Rectal smooth muscle tissue (tissue), 1 donor: ENCODE measurements around the gene OR56A1.

Experiments
- H3K27ac ChIP-seq: one replicate; pipeline ENCODE4 v1.7.0; 2013; ENCODE audit warnings: low read depth, low read length, inconsistent platforms
- H3K27me3 ChIP-seq: one replicate; pipeline ENCODE4 v1.7.0; 2013; ENCODE audit warnings: low read length; ENCODE audit not compliant: control insufficient read depth, insufficient read depth
- H3K36me3 ChIP-seq: one replicate; pipeline ENCODE4 v1.7.0; 2013; ENCODE audit warnings: low read length; ENCODE audit not compliant: control insufficient read depth, insufficient read depth
- H3K4me1 ChIP-seq: one replicate; pipeline ENCODE4 v1.7.0; 2013; ENCODE audit warnings: low read length; ENCODE audit not compliant: control insufficient read depth, insufficient read depth
- H3K4me3 ChIP-seq: one replicate; pipeline ENCODE4 v1.7.0; 2013; ENCODE audit warnings: low read length
- H3K9ac ChIP-seq: one replicate; pipeline ENCODE4 v1.7.0; 2013; ENCODE audit warnings: low read length

Gene OR56A1

DNA sequence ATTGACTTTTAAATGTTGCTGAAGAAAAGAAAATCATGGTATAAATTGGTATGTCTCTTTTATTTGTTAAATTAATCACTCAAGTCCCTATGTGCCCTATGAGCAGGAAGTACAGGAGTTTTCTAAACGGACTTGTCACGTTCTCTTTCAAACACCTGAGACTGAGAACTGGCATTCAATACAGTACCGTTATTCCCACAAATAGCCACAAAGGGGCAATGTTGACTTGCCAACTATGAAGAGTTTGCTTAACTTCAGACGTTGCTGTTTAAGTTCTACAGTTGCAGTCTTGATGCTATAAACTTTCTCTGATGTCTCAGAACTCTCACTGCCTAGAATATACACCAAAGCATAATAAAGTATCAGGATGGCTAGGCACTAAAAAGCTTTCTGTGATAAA, 7.6 kb downstream of the OR56A1 start:
- Histone ChIP-seq H3K36me3 (no peaks in the 10 kb centered on the region), H3K4me1 (no peaks in the 10 kb centered on the region), H3K9ac (no peak overlapping the region), H3K27me3 (no peaks in the 10 kb centered on the region), H3K27ac (no peak overlapping the region), H3K4me3 (no peak overlapping the region)

GRCh38 chr11:6013042-6013441, 17.5 kb downstream of the OR56A1 start:
- no peaks in the 10 kb centered on the region for H3K4me1 ChIP-seq
- H3K27ac ChIP-seq: no peak overlapping the region
- H3K27me3 ChIP-seq: no peaks in the 10 kb centered on the region
- H3K36me3 ChIP-seq: no peaks in the 10 kb centered on the region
- H3K4me3 ChIP-seq: no peak overlapping the region
- no peak overlapping the region for H3K9ac ChIP-seq

DNA sequence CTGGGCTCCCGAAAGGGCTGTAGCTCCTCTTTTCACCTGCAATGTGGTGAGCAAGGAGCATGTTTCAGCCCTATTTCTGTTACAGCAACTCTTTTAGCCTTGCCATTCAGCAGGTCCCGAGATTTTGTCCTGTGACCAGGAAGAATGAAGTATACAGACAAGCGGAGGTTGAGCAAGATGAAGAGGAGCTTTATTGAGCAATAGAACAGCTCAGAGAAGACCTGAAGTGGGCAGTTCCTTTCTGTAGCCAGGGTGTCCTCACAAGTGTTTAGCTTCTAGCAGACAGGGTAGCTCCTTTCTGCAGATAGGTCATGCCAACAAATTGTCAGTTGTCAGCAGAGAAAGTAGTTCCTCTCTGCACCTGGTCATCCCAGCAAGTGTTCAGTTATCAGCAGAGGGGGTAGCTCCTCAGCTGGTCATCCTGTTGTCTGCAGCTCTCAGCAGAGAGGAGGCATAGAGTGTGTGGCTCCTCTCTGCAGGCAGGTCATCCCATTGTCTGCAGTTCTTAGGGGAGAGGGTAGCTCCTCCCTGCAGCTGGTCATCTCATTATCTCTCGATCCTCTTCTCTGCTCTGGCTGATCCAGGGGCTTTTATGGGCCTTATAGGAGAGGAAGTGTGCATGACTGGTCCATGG, 18.4 kb downstream of the OR56A1 start:
- H3K9ac ChIP-seq: no peak overlapping the region
- no peaks in the 10 kb centered on the region for H3K27me3 ChIP-seq
- H3K36me3 ChIP-seq: no peaks in the 10 kb centered on the region
- H3K4me3 ChIP-seq: no peak overlapping the region
- H3K4me1 ChIP-seq: no peaks in the 10 kb centered on the region
- H3K27ac ChIP-seq: no peak overlapping the region

- no peaks in the 10 kb centered on the region for H3K27me3 ChIP-seq
- H3K4me3 ChIP-seq: no peak within 1 kb of the TSS
- H3K4me1 ChIP-seq: no peaks in the 10 kb centered on the region
- H3K9ac ChIP-seq: no peak within 1 kb of the TSS
- no peaks in the 10 kb centered on the region for H3K36me3 ChIP-seq
- H3K27ac ChIP-seq: no peak within 1 kb of the TSS
These were observed 23.7 kb downstream of the OR56A1 start, which contains the start of gene OR56A4 for GRCh38 chr11:6006846-6007245. OR56A4 (minus strand) TSS chr11:6006946; CDS start chr11:6002992, 3,954 bp downstream.

DNA sequence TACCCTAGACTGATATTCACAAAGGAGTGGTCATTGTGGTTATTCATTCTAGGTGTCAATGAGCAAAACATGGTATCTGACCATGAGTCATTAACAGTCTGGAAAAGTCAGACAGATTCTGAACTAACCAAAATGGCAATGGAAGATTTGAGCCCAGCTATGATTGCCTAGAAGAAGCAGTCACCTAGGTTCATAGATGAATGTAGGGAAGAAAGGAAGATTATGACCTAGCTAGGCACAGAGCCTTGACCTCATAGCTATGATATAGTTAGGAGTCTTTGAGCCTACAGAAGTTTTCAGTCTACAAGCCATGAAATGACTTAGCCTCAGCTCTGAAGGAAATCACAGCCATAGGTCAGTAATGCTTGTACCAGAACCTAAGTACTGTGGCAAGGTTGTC, 24.2 kb downstream of the OR56A1 start:
- Histone ChIP-seq H3K27ac (no peak overlapping the region), H3K27me3 (no peaks in the 10 kb centered on the region)

GRCh38 chr11:6002202-6002699, 28.3 kb downstream of the OR56A1 start:
- Histone ChIP-seq H3K36me3 (no peaks in the 10 kb centered on the region), H3K27ac (no peak overlapping the region), H3K4me1 (no peaks in the 10 kb centered on the region)

More for the DNA sequence above, 24.2 kb downstream of the OR56A1 start:
- Histone ChIP-seq H3K4me3 (no peak overlapping the region), H3K9ac (no peak overlapping the region), H3K4me1 (no peaks in the 10 kb centered on the region), H3K36me3 (no peaks in the 10 kb centered on the region)

GRCh38 chr11:5994791-5995190, 35.8 kb downstream of the OR56A1 start:
- Histone ChIP-seq H3K36me3 (no peaks in the 10 kb centered on the region), H3K27me3 (no peaks in the 10 kb centered on the region), H3K4me3 (no peak overlapping the region), H3K9ac (no peak overlapping the region), H3K27ac (no peak overlapping the region), H3K4me1 (no peaks in the 10 kb centered on the region)

More at GRCh38 chr11:6002202-6002699, 28.3 kb downstream of the OR56A1 start:
- Histone ChIP-seq H3K27me3 (no peaks in the 10 kb centered on the region), H3K4me3 (no peak overlapping the region), H3K9ac (no peak overlapping the region)

DNA sequence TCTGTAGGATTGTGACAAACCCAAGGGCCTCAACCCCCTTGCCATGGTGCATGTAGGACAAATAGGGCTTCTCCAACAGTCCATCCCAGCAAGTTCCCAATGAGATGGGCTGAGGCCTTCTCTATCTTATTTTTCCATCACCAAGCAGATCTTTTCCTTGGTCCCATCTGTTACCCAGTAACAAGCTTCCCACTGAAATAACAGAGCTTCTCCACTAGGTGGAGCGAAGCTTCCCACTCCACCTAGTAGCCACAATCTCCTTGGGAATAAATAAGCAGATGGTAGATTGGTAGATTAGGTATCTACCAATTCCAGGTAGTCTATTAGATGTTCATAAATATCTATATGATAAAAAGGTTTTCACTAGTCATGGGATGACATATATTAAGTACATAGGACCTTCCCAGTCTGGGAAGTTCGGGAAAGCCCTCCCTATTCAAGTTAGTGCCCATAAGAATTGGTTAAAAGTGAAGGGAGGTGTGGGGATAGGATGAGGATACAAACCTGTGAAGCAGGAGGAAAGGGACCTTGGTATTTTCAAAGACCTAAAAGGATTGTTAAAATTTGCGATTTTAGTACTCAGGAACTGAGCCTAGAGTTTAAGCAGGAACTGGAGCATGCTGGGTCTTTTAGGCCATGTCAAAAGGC, 37.8 kb downstream of the OR56A1 start:
- no peak overlapping the region for H3K4me3 ChIP-seq
- no peaks in the 10 kb centered on the region for H3K4me1 ChIP-seq
- H3K36me3 ChIP-seq: no peaks in the 10 kb centered on the region
- no peak overlapping the region for H3K27ac ChIP-seq
- H3K27me3 ChIP-seq: no peaks in the 10 kb centered on the region
- no peak overlapping the region for H3K9ac ChIP-seq

- H3K27ac ChIP-seq: no peak overlapping the region
- no peak overlapping the region for H3K9ac ChIP-seq
- no peaks in the 10 kb centered on the region for H3K27me3 ChIP-seq
- H3K4me3 ChIP-seq: no peak overlapping the region
- no peaks in the 10 kb centered on the region for H3K36me3 ChIP-seq
- H3K4me1 ChIP-seq: no peaks in the 10 kb centered on the region
These were observed 38.4 kb downstream of the OR56A1 start for GRCh38 chr11:5992150-5992549.

DNA sequence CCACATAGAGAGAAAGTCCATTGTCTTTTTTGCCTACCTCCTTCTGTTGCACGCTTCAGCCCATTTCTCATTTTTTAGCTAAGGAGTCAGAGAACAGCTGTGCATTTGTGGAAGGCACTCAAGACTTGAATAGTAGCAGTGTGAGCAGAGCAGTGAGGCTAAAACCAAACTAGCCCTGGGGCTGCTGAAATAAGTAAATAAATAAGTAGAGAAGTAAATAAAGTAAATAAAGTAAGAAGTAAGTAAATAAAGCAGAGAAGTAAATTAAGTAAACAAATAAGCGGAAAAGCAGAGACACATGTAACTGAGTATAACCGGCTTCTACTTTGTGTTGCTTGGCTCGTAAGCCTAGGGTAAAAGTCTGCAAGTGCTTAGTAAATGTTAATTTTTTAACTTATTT, 41.4 kb downstream of the OR56A1 start:
- Histone ChIP-seq H3K36me3 (no peaks in the 10 kb centered on the region), H3K9ac (no peak overlapping the region), H3K27ac (no peak overlapping the region), H3K27me3 (no peaks in the 10 kb centered on the region), H3K4me3 (no peak overlapping the region), H3K4me1 (no peaks in the 10 kb centered on the region)

DNA sequence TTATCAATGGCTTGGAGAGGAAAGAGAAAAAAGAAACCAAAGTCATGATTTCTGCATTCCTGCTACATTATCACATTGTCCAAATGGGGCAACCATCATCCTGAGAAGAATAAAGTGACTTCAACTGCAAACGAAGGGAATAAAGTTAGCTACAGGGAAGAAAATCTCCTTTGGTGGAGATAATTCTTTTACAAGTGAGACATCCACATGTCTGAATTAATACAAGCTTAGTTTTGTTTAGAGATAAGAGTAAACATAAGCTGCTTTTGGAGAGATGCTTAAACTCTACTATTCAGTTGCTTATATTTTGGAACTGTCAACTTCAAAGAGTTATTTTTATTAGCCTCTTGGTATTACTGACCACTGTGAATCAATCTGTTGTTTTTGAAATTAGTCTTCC, 43.7 kb downstream of the OR56A1 start, which contains the start of gene OR52L1:
Gene OR52L1 (minus strand): TSS at position 101 of the 400 bp plus-strand sequence. CDS start 55 bp downstream, at position 46.
- Histone ChIP-seq H3K27me3 (no peaks in the 10 kb centered on the region), H3K36me3 (no peaks in the 10 kb centered on the region), H3K9ac (no peak within 1 kb of the TSS), H3K4me1 (no peaks in the 10 kb centered on the region), H3K27ac (no peak within 1 kb of the TSS), H3K4me3 (no peak within 1 kb of the TSS)

- Histone ChIP-seq H3K36me3 (no peaks in the 10 kb centered on the region), H3K27me3 (no peaks in the 10 kb centered on the region), H3K4me3 (no peak overlapping the region), H3K4me1 (no peaks in the 10 kb centered on the region), H3K27ac (no peak overlapping the region), H3K9ac (no peak overlapping the region)
These were observed 47.1 kb downstream of the OR56A1 start for GRCh38 chr11:5983443-5983842.

GRCh38 chr11:5973530-5973929, 57.0 kb downstream of the OR56A1 start:
- H3K36me3 ChIP-seq: no peaks in the 10 kb centered on the region
- H3K4me1 ChIP-seq: no peaks in the 10 kb centered on the region
- H3K9ac ChIP-seq: no peak overlapping the region
- no peak overlapping the region for H3K4me3 ChIP-seq
- no peaks in the 10 kb centered on the region for H3K27me3 ChIP-seq
- no peak overlapping the region for H3K27ac ChIP-seq
